Esophagus squamous epithelium (tissue), 5 donors: ENCODE measurements around the gene BSDC1. TPM values are rescaled to one million over a fixed set of nuclear protein-coding genes. Genes with fewer than 3 reads are reported as not detected.

Experiments used
- DNase-seq: peaks from one replicate; lab custom pipeline; 2025; lab: John Stamatoyannopoulos, UW
- H3K27ac ChIP-seq, 4 donors: fragments of 200-600 bp; sonication (generic); one replicate each; pipeline ENCODE4 v1.5.1; 2016 to 2019; ENCODE audit warnings: mild to moderate bottlenecking in 1 of 4
- H3K27me3 ChIP-seq, 4 donors: fragments of 200-600 bp; sonication (generic); 1 replicate in 3 of 4; 2 replicates in 1 of 4; pipeline versions ENCODE4 v1.5.1 to v1.6.0; 2017 to 2021; ENCODE audit warnings: antibody characterized with exemption in 1 of 4
- H3K36me3 ChIP-seq, 3 donors: fragments of 200-600 bp; sonication (generic); one replicate each; pipeline ENCODE4 v1.5.1; 2016 to 2019
- H3K4me1 ChIP-seq, 3 donors: fragments of 200-600 bp; sonication (generic); one replicate each; pipeline ENCODE4 v1.5.1; 2017 to 2019
- H3K4me3 ChIP-seq, 4 donors: fragments of 200-600 bp; sonication (generic); 1 replicate in 3 of 4; 2 replicates in 1 of 4; pipeline ENCODE4 v1.5.1; 2016 to 2019; ENCODE audit warnings: mild to moderate bottlenecking in 2 of 4, moderate library complexity in 1 of 4
- H3K9me3 ChIP-seq, 3 donors: fragments of 200-600 bp; sonication (generic); one replicate each; pipeline ENCODE4 v1.5.1; 2016 to 2019
- CTCF ChIP-seq, 6 experiments: fragments of 450-650 bp in 4 of 6; fragments of 200-600 bp in 2 of 6; sonication (generic) in 2 of 6; IDR thresholded peaks; one replicate each; pipeline ENCODE4 v1.5.1; 2016 to 2019; ENCODE audit warnings: antibody characterized with exemption in 6 of 6, mild to moderate bottlenecking in 4 of 6, moderate library complexity in 4 of 6
- POLR2A ChIP-seq, 4 donors: fragments of 450-650 bp; IDR thresholded peaks; one replicate each; pipeline ENCODE4 v1.6.1; 2017; ENCODE audit warnings: antibody characterized with exemption in 4 of 4, mild to moderate bottlenecking in 4 of 4, moderate library complexity in 3 of 4
- whole genome bisulfite sequencing, 2 donors: methylation state at CpG; one replicate each; pipeline ENCODE4 v1.1.5; 2018; 5-methylcytosine and 5-hydroxymethylcytosine counted together
- intact Hi-C: fragments of 100-400 bp; cut with DNase I; formaldehyde crosslinking; loops from one replicate; pipeline ENCODE4 v1.15.0; 2022
- total RNA-seq, 4 donors: library from RNA; depleted of rRNA; stranded (reverse); fragments of >200 nt; gene quantifications; one replicate each; pipeline ENCODE4 v1.1.0, GENCODE V29; 2016
- donor health status: DM: yes; HTN: yes; CAD: no.

The BSDC1 gene
- total RNA-seq, 4 donors from 2014 or later = 42.4 to 62.2 (median 45.9) TPM

GRCh38 chr1:32318127-32318869, 75.9 kb downstream of the BSDC1 start:
- Histone ChIP-seq H3K36me3 (peaks cover 0 to 82% (median 16%) of the 10 kb centered on the region in 3 donors), H3K27me3 (no peaks in the 10 kb centered on the region), H3K4me1 (peaks cover 0 to 6% (median 0%) of the 10 kb centered on the region in 3 donors), H3K9me3 (no peaks in the 10 kb centered on the region), H3K4me3 (no peak overlapping the region), H3K27ac (no peak overlapping the region)
- TF ChIP-seq CTCF (IDR thresholded peaks at IDR 0.05) (no peak), POLR2A (IDR thresholded peaks at IDR 0.05) (no peak)
- DNase-seq = no peak
- intact Hi-C loops = no loop called here
- WGBS, 2 donors = 85 to 93% methylated on average over 5 to 8 of the region's 10 CpGs

- TF ChIP-seq POLR2A (IDR thresholded peaks at IDR 0.05) (no peak), CTCF (IDR thresholded peaks at IDR 0.05) (peak in 1 of 6 experiments; percentile 5)
- Histone ChIP-seq H3K9me3 (no peaks in the 10 kb centered on the region), H3K27ac (no peak overlapping the region), H3K36me3 (peaks cover 0 to 72% (median 12%) of the 10 kb centered on the region in 3 donors), H3K27me3 (no peaks in the 10 kb centered on the region), H3K4me3 (no peak overlapping the region), H3K4me1 (peaks cover 0 to 9% (median 0%) of the 10 kb centered on the region in 3 donors)
- no peak for DNase-seq
- intact Hi-C loops = no loop called here
- WGBS, 2 donors = 72 to 75% methylated on average over 3 of the region's 3 CpGs
Measured at GRCh38 chr1:32316903-32317277, 77.4 kb downstream of the BSDC1 start.

Other genes starting within 250 kb of the BSDC1 start
- 10 to 100 TPM; 34.5 to 54.0 (median 40.7) TPM for gene TXLNA, start 214.8 kb downstream of the BSDC1 start, total RNA-seq
- 1 to 10 TPM in 3 of 4 donors, under 1 TPM in 1; 0.88 to 2.9 (median 1.6) TPM for gene CCDC28B, start 193.8 kb downstream of the BSDC1 start, total RNA-seq
- gene IQCC, start 188.8 kb downstream of the BSDC1 start, total RNA-seq = 1 to 10 TPM in 2 of 4 donors, under 1 TPM in 2; 0.66 to 2.0 (median 1.1) TPM
- not detected for gene DCDC2B, start 185.4 kb downstream of the BSDC1 start, total RNA-seq
- gene TMEM234, start 172.1 kb downstream of the BSDC1 start, total RNA-seq = 10 to 100 TPM in 2 of 4 donors, 1 to 10 TPM in 2; 6.4 to 11.1 (median 9.4) TPM
- gene EIF3I, start 172.0 kb downstream of the BSDC1 start, total RNA-seq = 100 to 1,000 TPM; 143 to 220 (median 202) TPM
- gene FAM167B, start 147.2 kb downstream of the BSDC1 start, total RNA-seq = 1 to 10 TPM in 2 of 4 donors, not detected in 2; 1.7 to 5.5 TPM
- 1 to 10 TPM; 1.2 to 9.0 (median 4.5) TPM for gene LCK, start 143.2 kb downstream of the BSDC1 start, total RNA-seq
- 100 to 1,000 TPM in 2 of 4 donors, 10 to 100 TPM in 2; 74.3 to 115 (median 96.0) TPM for gene HDAC1, start 102.4 kb downstream of the BSDC1 start, total RNA-seq
- 1 to 10 TPM; 4.4 to 6.1 (median 5.1) TPM for gene MARCKSL1, start 58.2 kb downstream of the BSDC1 start, total RNA-seq
- gene FAM229A, start 32.0 kb downstream of the BSDC1 start, total RNA-seq = 1 to 10 TPM; 1.4 to 7.1 (median 3.2) TPM
- gene TSSK3, start 31.9 kb downstream of the BSDC1 start, total RNA-seq = under 1 TPM in 2 of 4 donors, not detected in 2; 0.31 to 0.57 TPM
- not detected for gene ZBTB8B, start 70.6 kb upstream of the BSDC1 start, total RNA-seq
- gene ZBTB8A, start 145.0 kb upstream of the BSDC1 start, total RNA-seq = 1 to 10 TPM; 2.4 to 6.1 (median 2.8) TPM